ENCODE results near the gene TGIF1. TPM values are rescaled to one million over a fixed set of nuclear protein-coding genes. Genes with fewer than 3 reads are reported as not detected.

Gene TGIF1
- total RNA-seq, 3 donors from 2014 or later, result 37.1 to 67.2 (median 59.1) TPM

- Histone ChIP-seq H3K9me3 (no peaks in the 10 kb centered on the region), H3K4me1 (ENCODE audit: low read depth) (no peaks in the 10 kb centered on the region), H3K36me3 (ENCODE audit: low read depth) (no peaks in the 10 kb centered on the region), H3K4me3 (no peak overlapping the region)
- DNase-seq (no peak), ATAC-seq (no peak)
- TF ChIP-seq CTCF (IDR thresholded peaks at IDR 0.05), result no peak
- intact Hi-C loops (cut with DNase I, micrococcal nuclease), result no loop called here
These were observed 35.5 kb downstream of the TGIF1 start for GRCh38 chr18:3485153-3486149.

- DNase-seq (no peak), ATAC-seq (no peak)
- intact Hi-C loops (cut with DNase I, micrococcal nuclease), result no loop called here
- Histone ChIP-seq H3K9me3 (no peaks in the 10 kb centered on the region), H3K4me1 (ENCODE audit: low read depth) (no peaks in the 10 kb centered on the region), H3K36me3 (ENCODE audit: low read depth) (no peaks in the 10 kb centered on the region), H3K4me3 (no peak overlapping the region)
- no peak for TF ChIP-seq CTCF (IDR thresholded peaks at IDR 0.05)
These were observed 36.5 kb downstream of the TGIF1 start for GRCh38 chr18:3486512-3486911.

GRCh38 chr18:3489462-3489861 lies 39.5 kb downstream of the TGIF1 start:
- DNase-seq, result no peak
- no peak for ATAC-seq
- no peak for TF ChIP-seq CTCF (IDR thresholded peaks at IDR 0.05)
- Histone ChIP-seq H3K9me3 (no peaks in the 10 kb centered on the region), H3K4me3 (no peak overlapping the region), H3K4me1 (ENCODE audit: low read depth) (no peaks in the 10 kb centered on the region), H3K36me3 (ENCODE audit: low read depth) (no peaks in the 10 kb centered on the region)
- intact Hi-C loops (cut with DNase I, micrococcal nuclease), result no loop called here

GRCh38 chr18:3491981-3492555 lies 42.1 kb downstream of the TGIF1 start:
- no peaks in the 10 kb centered on the region for H3K9me3 ChIP-seq
- H3K4me1 ChIP-seq (ENCODE audit: low read depth), result no peaks in the 10 kb centered on the region
- no peak for DNase-seq
- no peaks in the 10 kb centered on the region for H3K36me3 ChIP-seq (ENCODE audit: low read depth)
- intact Hi-C loops (cut with DNase I, micrococcal nuclease), result no loop called here
- no peak overlapping the region for H3K4me3 ChIP-seq
- ATAC-seq, result no peak
- TF ChIP-seq CTCF (IDR thresholded peaks at IDR 0.05), result no peak

GRCh38 chr18:3492721-3493120 lies 42.7 kb downstream of the TGIF1 start:
- Histone ChIP-seq H3K4me1 (ENCODE audit: low read depth) (no peaks in the 10 kb centered on the region), H3K36me3 (ENCODE audit: low read depth) (no peaks in the 10 kb centered on the region), H3K4me3 (no peak overlapping the region), H3K9me3 (no peaks in the 10 kb centered on the region)
- no peak for DNase-seq
- no peak for TF ChIP-seq CTCF (IDR thresholded peaks at IDR 0.05)
- intact Hi-C loops (cut with DNase I, micrococcal nuclease), result no loop called here
- no peak for ATAC-seq

All from mucosa of descending colon (tissue), 3 donors.